Measurements from ENCODE around the gene MTA3.

DNA sequence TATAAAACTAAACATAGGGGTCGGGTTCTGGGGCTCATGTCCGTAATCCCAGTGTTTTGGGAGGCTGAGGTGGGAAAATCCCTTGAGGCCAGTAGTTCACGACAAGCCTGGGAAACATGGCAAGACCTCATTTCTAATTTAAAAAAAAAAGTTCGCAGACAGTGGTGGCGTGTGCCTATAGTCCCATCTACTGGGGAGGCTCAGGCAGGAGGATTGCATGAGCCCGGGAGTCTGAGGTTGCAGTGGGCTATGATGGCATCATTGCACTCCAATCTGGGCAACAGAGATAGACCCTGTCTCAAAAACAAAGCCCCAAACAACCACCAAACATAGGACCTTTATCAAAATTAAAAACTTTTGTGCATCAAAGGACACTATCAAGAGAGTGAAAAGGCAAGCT is 233.7 kb downstream of the MTA3 start:
- no peak for TF ChIP-seq EZH2 (IDR thresholded peaks at IDR 0.05)
- no peak for TF ChIP-seq POLR2AphosphoS5 (IDR thresholded peaks at IDR 0.05; ENCODE audit: borderline replicate concordance, low read depth, low read length)
- TF ChIP-seq FOXP2 (optimal IDR thresholded peaks at IDR 0.05; ENCODE audit: control extremely low read depth, extremely low read length, insufficient read depth): no peak
